WERI-Rb-1 (cell line): ENCODE data around the gene PKNOX2.

ENCODE experiments used
- DNase-seq: peaks from one replicate; pipeline ENCODE4 v3.0.0-alpha.2; 2020
- H3K27ac ChIP-seq: fragments of 250-450 bp; sonication (Bioruptor Pico); 2 replicates; pipeline ENCODE4 v1.5.1; 2020; ENCODE audit warnings: mild to moderate bottlenecking, moderate library complexity
- H3K27me3 ChIP-seq: fragments of 250-450 bp; sonication (Bioruptor Pico); 2 replicates; pipeline ENCODE4 v1.5.1; 2021; ENCODE audit warnings: mild to moderate bottlenecking, low read depth, moderate library complexity; ENCODE audit not compliant: insufficient read depth, severe bottlenecking
- H3K36me3 ChIP-seq: fragments of 250-450 bp; sonication (Bioruptor Pico); 2 replicates; pipeline ENCODE4 v1.5.1; 2020; ENCODE audit warnings: mild to moderate bottlenecking, moderate library complexity
- H3K4me3 ChIP-seq: 2 replicates; pipeline ENCODE4 v1.5.1; 2011; ENCODE audit warnings: low read depth, mild to moderate bottlenecking, control low read depth, low read length
- H3K9me3 ChIP-seq: fragments of 250-450 bp; sonication (Bioruptor Pico); 2 replicates; pipeline ENCODE4 v1.5.1; 2021; ENCODE audit warnings: mild to moderate bottlenecking, moderate library complexity; ENCODE audit not compliant: severe bottlenecking
- TF ChIP-seq, protein P1 (sequence below): IDR thresholded peaks from 2 replicates; pipeline ENCODE4 v1.5.1; 2011; ENCODE audit warnings: low read depth, mild to moderate bottlenecking, control low read depth, inconsistent platforms, low read length

Gene PKNOX2

DNA sequence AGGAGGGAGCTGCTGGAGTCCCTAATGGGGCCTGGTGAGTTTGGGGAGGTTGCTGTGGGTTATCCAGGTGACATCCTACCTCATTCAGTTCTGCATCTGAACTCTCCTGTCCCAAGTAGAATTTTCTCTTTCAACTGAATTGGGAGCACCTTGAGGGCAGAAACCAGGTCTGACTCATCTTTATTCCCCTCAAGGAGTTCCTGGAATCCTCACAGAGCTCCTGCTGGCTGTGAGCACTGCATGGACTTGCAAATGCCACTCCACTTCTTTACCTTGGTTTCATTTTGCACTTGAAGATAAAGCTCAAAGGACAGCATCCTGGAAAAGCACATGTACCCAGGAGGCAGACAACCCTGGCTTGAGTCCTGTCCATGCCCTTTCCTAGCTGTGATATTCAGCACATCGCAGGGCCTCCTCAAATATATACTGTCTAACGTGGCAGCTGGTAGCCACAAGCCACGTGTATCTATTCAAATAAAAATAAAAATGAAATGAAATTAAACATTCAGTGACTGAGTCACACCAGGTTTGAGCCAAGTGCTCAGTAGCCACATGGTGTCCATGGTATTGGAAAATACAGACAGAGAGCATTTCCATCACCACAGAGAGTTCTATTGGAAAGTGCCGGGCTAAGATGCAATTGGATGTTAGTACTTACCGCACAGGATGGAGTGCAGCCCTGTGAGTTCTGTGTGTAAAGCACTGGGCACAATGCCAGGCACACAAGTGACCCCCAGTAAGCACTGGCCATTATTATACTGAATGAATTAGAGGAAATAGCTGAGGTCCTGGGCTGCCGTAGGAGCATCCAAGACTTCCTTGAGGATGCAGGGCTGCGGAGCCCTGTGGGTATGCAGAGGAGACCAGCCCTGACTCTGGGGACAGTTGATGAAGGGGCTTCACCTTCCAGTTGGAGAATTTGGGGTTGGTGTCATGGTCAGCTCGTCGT is 149.0 kb downstream of the PKNOX2 start:
- H3K9me3 ChIP-seq = no peaks in the 10 kb centered on the region
- TF ChIP-seq, protein P1, sequence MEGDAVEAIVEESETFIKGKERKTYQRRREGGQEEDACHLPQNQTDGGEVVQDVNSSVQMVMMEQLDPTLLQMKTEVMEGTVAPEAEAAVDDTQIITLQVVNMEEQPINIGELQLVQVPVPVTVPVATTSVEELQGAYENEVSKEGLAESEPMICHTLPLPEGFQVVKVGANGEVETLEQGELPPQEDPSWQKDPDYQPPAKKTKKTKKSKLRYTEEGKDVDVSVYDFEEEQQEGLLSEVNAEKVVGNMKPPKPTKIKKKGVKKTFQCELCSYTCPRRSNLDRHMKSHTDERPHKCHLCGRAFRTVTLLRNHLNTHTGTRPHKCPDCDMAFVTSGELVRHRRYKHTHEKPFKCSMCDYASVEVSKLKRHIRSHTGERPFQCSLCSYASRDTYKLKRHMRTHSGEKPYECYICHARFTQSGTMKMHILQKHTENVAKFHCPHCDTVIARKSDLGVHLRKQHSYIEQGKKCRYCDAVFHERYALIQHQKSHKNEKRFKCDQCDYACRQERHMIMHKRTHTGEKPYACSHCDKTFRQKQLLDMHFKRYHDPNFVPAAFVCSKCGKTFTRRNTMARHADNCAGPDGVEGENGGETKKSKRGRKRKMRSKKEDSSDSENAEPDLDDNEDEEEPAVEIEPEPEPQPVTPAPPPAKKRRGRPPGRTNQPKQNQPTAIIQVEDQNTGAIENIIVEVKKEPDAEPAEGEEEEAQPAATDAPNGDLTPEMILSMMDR = no peak
- no peaks in the 10 kb centered on the region for H3K36me3 ChIP-seq
- no peaks in the 10 kb centered on the region for H3K27me3 ChIP-seq
- DNase-seq = no peak
- no peak overlapping the region for H3K4me3 ChIP-seq
- H3K27ac ChIP-seq = no peak overlapping the region

DNA sequence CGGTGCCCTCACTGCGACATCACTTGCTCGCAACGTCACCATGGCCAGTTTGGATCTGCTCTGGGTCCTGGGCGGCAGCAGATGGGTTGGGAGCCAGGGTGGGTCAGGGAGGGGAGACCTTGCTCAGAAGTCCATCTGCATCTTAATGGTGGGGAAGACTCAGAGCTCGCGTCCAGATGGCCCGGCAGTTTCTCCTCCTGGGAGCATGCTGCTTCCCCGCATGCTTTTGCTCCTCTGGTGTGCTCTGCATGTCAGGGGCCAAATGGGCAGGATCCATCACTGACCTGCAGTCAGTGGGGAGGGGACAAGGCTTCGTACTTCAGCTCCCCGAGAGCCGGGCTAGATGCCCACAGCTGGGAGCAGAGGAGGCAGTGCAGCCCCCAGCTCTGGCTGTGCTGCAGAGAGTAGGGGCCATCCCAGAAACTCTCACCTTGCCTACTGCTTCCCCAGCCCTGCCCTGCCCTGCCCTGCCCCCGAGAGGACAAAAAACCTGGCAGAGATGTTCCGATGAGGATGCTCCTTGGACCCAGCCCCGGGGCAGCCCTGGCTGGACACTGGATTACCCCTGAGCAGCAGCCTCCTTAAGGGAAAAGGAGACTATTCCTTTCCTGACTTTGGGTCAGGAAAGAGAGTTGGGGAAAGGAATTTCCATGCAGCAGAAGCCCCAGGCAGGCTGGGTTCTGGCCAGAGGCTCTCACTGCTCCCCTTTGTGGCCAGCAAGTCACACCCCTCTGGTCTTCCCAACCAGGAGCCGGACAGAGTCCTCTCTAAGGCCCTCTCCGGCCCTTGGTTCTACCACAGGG is 149.9 kb downstream of the PKNOX2 start:
- Histone ChIP-seq H3K4me3 (no peak overlapping the region), H3K9me3 (no peaks in the 10 kb centered on the region), H3K27ac (no peak overlapping the region), H3K36me3 (no peaks in the 10 kb centered on the region), H3K27me3 (no peaks in the 10 kb centered on the region)
- TF ChIP-seq, protein P1 = no peak
- DNase-seq = no peak

DNA sequence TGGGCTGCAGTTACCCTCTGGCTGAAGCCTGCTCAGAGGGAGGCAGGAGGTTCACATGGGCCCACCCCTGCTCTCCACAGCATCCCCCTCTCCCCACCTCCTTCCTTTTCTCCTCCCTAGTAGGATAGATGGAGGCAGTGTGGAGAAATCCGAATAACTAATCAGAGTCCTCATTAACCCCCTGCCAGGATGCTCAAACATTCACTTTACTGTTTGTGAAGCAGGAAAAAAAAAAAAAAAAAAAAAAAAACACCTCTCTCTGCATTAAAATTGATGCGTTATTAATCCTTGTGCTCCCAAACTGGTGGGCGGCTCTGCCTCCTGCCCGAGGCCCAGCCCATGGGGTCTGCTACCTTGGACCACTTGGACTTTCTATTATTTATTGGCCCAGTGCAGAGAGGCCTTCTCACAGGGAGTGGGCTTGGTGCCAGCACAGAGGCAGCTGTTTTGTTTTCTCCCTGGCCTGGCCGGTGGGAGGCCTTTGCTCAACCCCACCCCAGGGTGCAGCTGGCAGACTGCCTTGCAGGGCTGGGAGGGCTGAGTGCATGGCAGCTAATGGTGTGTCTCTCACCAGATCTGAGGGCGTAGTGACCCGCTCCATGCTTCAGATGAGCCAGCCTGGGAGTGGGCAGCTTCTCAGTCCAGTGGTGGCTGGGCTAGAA is 150.7 kb downstream of the PKNOX2 start:
- TF ChIP-seq, protein P1 = no peak
- no peak overlapping the region for H3K27ac ChIP-seq
- no peaks in the 10 kb centered on the region for H3K27me3 ChIP-seq
- H3K4me3 ChIP-seq = no peak overlapping the region
- no peaks in the 10 kb centered on the region for H3K36me3 ChIP-seq
- no peaks in the 10 kb centered on the region for H3K9me3 ChIP-seq
- DNase-seq = no peak

DNA sequence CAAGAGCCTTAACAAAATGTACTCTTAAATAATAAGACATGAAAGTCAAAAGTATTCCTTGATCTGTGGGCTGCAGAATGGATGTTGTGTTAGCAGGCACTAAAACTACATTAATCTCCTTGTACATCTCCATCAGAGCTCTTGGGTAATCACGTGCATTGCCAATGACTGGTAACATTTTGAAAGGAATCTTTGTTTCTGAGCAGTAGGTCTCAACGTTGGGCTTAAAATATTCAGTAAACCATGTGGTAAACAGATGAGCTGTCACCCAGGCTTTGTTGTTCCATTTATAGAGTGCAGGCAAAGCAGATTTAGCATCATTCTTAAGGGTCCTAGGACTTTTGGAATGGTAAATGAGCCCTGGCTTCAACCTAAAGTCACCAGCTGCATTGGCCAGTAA is 152.9 kb downstream of the PKNOX2 start:
- no peak for DNase-seq
- Histone ChIP-seq H3K27ac (no peak overlapping the region), H3K9me3 (no peaks in the 10 kb centered on the region), H3K36me3 (no peaks in the 10 kb centered on the region), H3K4me3 (no peak overlapping the region), H3K27me3 (no peaks in the 10 kb centered on the region)
- TF ChIP-seq, protein P1 = no peak

DNA sequence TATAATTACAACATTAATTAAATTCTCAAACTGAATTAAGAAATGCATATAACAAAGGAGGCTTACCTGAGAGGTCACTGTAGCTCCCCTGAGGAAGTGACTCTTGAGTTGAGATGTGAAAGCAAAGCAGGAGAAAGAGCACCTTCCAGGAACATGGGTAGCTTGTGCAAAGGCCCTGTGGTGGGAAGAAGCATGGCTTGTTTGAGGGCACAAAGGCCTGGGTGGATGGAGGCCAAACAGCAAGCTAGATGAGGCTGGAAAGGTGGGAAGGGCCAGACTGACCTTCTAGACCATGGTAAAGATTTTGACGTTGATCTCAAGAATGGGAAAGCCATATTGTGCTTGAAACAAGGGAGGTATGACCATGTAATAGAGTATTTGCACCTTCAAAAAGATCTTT is 155.1 kb downstream of the PKNOX2 start:
- DNase-seq = no peak
- Histone ChIP-seq H3K9me3 (no peaks in the 10 kb centered on the region), H3K27ac (no peak overlapping the region), H3K27me3 (no peaks in the 10 kb centered on the region), H3K4me3 (no peak overlapping the region), H3K36me3 (no peaks in the 10 kb centered on the region)
- TF ChIP-seq, protein P1 = no peak
